Left ventricle myocardium inferior (tissue), 1 donor: ENCODE results near the gene RCVRN. TPM values are rescaled to one million over a fixed set of nuclear protein-coding genes. Genes with fewer than 3 reads are reported as not detected.

ENCODE experiments used
- DNase-seq: peaks from one replicate; pipeline ENCODE4 v3.0.0-alpha.2; 2020
- H3K27ac ChIP-seq: fragments of 200-600 bp; replicated peaks from 2 replicates; pipeline ENCODE4 v1.8.0; 2021
- H3K27me3 ChIP-seq: fragments of 200-600 bp; 2 replicates; pipeline ENCODE4 v1.8.0; 2021; ENCODE audit warnings: low read depth
- H3K36me3 ChIP-seq: fragments of 200-600 bp; 2 replicates; pipeline ENCODE4 v1.8.0; 2021
- H3K4me1 ChIP-seq: fragments of 200-600 bp; 2 replicates; pipeline ENCODE4 v1.8.0; 2021
- H3K4me3 ChIP-seq: fragments of 200-600 bp; 2 replicates; pipeline ENCODE4 v1.8.0; 2021; ENCODE audit warnings: mild to moderate bottlenecking, moderate library complexity
- H3K9me3 ChIP-seq: fragments of 200-600 bp; replicated peaks from 2 replicates; pipeline ENCODE4 v1.8.0; 2021
- CTCF ChIP-seq: fragments of 200-600 bp; IDR thresholded peaks from 2 replicates; pipeline ENCODE4 v1.8.0; 2021; ENCODE audit warnings: antibody characterized with exemption, mild to moderate bottlenecking, borderline replicate concordance
- intact Hi-C: fragments of 100-400 bp; cut with micrococcal nuclease; formaldehyde crosslinking; loops from one replicate; pipeline ENCODE4 v1.11.0; 2022
- total RNA-seq: library from RNA; stranded (reverse); fragmentation: NEBNext Ultra II Directional; extraction: Animal tissue kit (Norgen Biotek cat#: 25700); gene quantifications from one replicate; pipeline ENCODE4 v1.2.1, GENCODE V29; 2021
- donor health status: DM: no; HTN: yes; CAD: no; lungs with severe emphysema.

RCVRN gene
- total RNA-seq, 1 donor from 2014 or later, result 0.47 TPM

GRCh38 chr17:9904277-9905077, 594 bp downstream of the RCVRN start:
- no peak for DNase-seq
- TF ChIP-seq CTCF, result no peak
- Histone ChIP-seq H3K4me1 (peaks cover 4% of the 10 kb centered on the region), H3K9me3 (no peaks in the 10 kb centered on the region), H3K4me3 (no peak overlapping the region), H3K27ac (no peak overlapping the region), H3K27me3 (peaks cover 25% of the 10 kb centered on the region), H3K36me3 (no peaks in the 10 kb centered on the region)
- intact Hi-C loops, result no loop called here

- no peak for TF ChIP-seq CTCF
- H3K9me3 ChIP-seq, result no peaks in the 10 kb centered on the region
- no peaks in the 10 kb centered on the region for H3K36me3 ChIP-seq
- peaks cover 35% of the 10 kb centered on the region for H3K27me3 ChIP-seq
- intact Hi-C loops, result no loop called here
- H3K4me3 ChIP-seq, result no peak overlapping the region
- no peak for DNase-seq
- H3K27ac ChIP-seq, result no peak overlapping the region
- peaks cover 6% of the 10 kb centered on the region for H3K4me1 ChIP-seq
Observed at GRCh38 chr17:9902120-9902519, 3.0 kb downstream of the RCVRN start.

GRCh38 chr17:9900784-9901183, 4.3 kb downstream of the RCVRN start:
- Histone ChIP-seq H3K36me3 (no peaks in the 10 kb centered on the region), H3K27me3 (peaks cover 40% of the 10 kb centered on the region), H3K27ac (no peak overlapping the region), H3K4me1 (peaks cover 6% of the 10 kb centered on the region), H3K4me3 (no peak overlapping the region), H3K9me3 (no peaks in the 10 kb centered on the region)
- no peak for TF ChIP-seq CTCF
- no peak for DNase-seq
- intact Hi-C loops, result no loop called here

GRCh38 chr17:9900044-9900594, 5.0 kb downstream of the RCVRN start:
- H3K9me3 ChIP-seq, result peaks cover under 1% of the 10 kb centered on the region
- no peak overlapping the region for H3K4me3 ChIP-seq
- TF ChIP-seq CTCF, result no peak
- peaks cover 6% of the 10 kb centered on the region for H3K4me1 ChIP-seq
- H3K27me3 ChIP-seq, result peaks cover 41% of the 10 kb centered on the region
- no peak for DNase-seq
- no peaks in the 10 kb centered on the region for H3K36me3 ChIP-seq
- no peak overlapping the region for H3K27ac ChIP-seq
- intact Hi-C loops, result no loop called here

GRCh38 chr17:9899280-9900043, 5.6 kb downstream of the RCVRN start:
- Histone ChIP-seq H3K9me3 (peaks cover 7% of the 10 kb centered on the region), H3K4me1 (peaks cover 6% of the 10 kb centered on the region), H3K4me3 (no peak overlapping the region), H3K27me3 (peaks cover 42% of the 10 kb centered on the region), H3K27ac (no peak overlapping the region), H3K36me3 (no peaks in the 10 kb centered on the region)
- TF ChIP-seq CTCF, result no peak
- intact Hi-C loops, result no loop called here
- DNase-seq, result no peak
